ENCODE measurements around the gene ALKAL2. TPM values are rescaled to one million over a fixed set of nuclear protein-coding genes. Genes with fewer than 3 reads are reported as not detected.

The ALKAL2 gene
- total RNA-seq, 1 experiment from 2014 or later = not detected

GRCh38 chr2:246489-247144 is 41.3 kb downstream of the ALKAL2 start:
- no peaks in the 10 kb centered on the region for H3K27me3 ChIP-seq (ENCODE audit: insufficient read depth, low read length)
- RAD21 ChIA-PET (ENCODE audit: low non-redundant PET in 1 of 2, low total read pairs in 2 of 2, uncharacterized antibody in 2 of 2, unreplicated experiment in 2 of 2) = no interaction called here
- no peak overlapping the region for H2AFZ ChIP-seq (ENCODE audit: low read depth, low read length, poor library complexity, severe bottlenecking)
- no TSS peak for BruUV-seq (replicated peaks)
- no peak overlapping the region for H3K4me2 ChIP-seq (ENCODE audit: low read length)
- intact Hi-C loops (cut with micrococcal nuclease) = loop anchor here (5.0 kb wide), 1 partner anchor 391 kb away; no protein-coding TSS in a partner anchor
- H3K36me3 ChIP-seq (ENCODE audit: control insufficient read depth in 1 of 2, insufficient read depth in 2 of 2, low read length in 2 of 2) = no peaks in the 10 kb centered on the region; a peak in 1 of 4 replicates
- H3K79me2 ChIP-seq (ENCODE audit: insufficient read depth, low read length) = no peaks in the 10 kb centered on the region
- no peak overlapping the region for H3K4me3 ChIP-seq (replicated peaks in 1 of 2; ENCODE audit: low read depth in 1 of 2, low read length in 2 of 2)
- TF ChIP-seq SRF (IDR thresholded peaks at IDR 0.05; ENCODE audit: low read depth) (no peak), SP1 (IDR thresholded peaks at IDR 0.05; ENCODE audit: low read depth) (no peak), CTCF (IDR thresholded peaks at IDR 0.05 in 2 of 3, conservative IDR thresholded peaks at IDR 0.05 in 1 of 3; ENCODE audit: borderline replicate concordance in 1 of 3, insufficient read depth in 1 of 3, low read depth in 2 of 3, low read length in 2 of 3) (peak; percentile 31 to 65 (median 58); a peak in 5 of 6 replicates), CBX3 (IDR thresholded peaks at IDR 0.05; ENCODE audit: low read depth) (no peak), RAD21 (IDR thresholded peaks at IDR 0.05; ENCODE audit: low read depth) (peak; percentile 35; the same call in 1 of the 2 replicates)
- no peak overlapping the region for H3K27ac ChIP-seq (ENCODE audit: low read depth, low read length)
- peak; percentile 36 for DNase-seq (ENCODE audit: low read depth, low spot score)
- H3K9me2 ChIP-seq (ENCODE audit: insufficient read depth) = no peaks in the 10 kb centered on the region
- peak; percentile 87 for ATAC-seq
- no peaks in the 10 kb centered on the region for H4K20me1 ChIP-seq (ENCODE audit: insufficient read depth)
- no peaks in the 10 kb centered on the region; a peak in 1 of 4 replicates for H3K9me3 ChIP-seq (ENCODE audit: control insufficient read depth in 1 of 2, insufficient read depth in 1 of 2, low read depth in 1 of 2, low read length in 2 of 2)
- H3K9ac ChIP-seq (ENCODE audit: low read length) = no peak overlapping the region
- CTCF ChIA-PET = interaction anchor here (0.8 to 1.7 kb wide), 7 partner anchors 9 to 389 kb away, joined by 3 to 7 read pairs (median 4); no protein-coding TSS in a partner anchor
- no peaks in the 10 kb centered on the region for H3K4me1 ChIP-seq (ENCODE audit: control insufficient read depth in 1 of 2, insufficient read depth in 2 of 2, low read length in 2 of 2)
- POLR2A ChIA-PET = no interaction called here

DNA sequence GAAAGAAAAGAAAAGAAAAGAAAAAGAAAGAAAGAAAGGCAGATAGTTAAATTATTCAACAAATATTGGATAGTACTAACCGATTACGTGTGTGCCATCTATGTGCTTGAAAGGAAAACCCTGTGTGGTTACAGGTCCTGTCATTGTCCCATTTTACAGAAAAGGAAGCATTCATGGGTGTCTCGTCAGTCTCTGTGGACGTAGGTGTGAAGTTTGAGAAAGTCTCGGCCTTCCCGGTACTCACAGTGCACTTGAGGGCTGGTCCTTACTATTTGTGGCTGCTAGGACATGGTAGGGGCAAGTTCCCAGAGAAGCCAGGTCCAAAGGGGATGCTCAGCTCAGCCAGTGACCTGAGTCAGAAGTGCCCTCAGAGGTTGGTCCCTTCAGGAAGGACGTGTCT is 43.3 kb downstream of the ALKAL2 start:
- intact Hi-C loops (cut with micrococcal nuclease) = no loop called here
- Histone ChIP-seq H3K36me3 (ENCODE audit: control insufficient read depth in 1 of 2, insufficient read depth in 2 of 2, low read length in 2 of 2) (no peaks in the 10 kb centered on the region; a peak in 1 of 4 replicates), H3K79me2 (ENCODE audit: insufficient read depth, low read length) (no peaks in the 10 kb centered on the region), H3K4me1 (ENCODE audit: control insufficient read depth in 1 of 2, insufficient read depth in 2 of 2, low read length in 2 of 2) (no peaks in the 10 kb centered on the region), H3K27me3 (ENCODE audit: insufficient read depth, low read length) (no peaks in the 10 kb centered on the region), H3K27ac (ENCODE audit: low read depth, low read length) (no peak overlapping the region), H3K9me2 (ENCODE audit: insufficient read depth) (no peaks in the 10 kb centered on the region), H2AFZ (ENCODE audit: low read depth, low read length, poor library complexity, severe bottlenecking) (no peak overlapping the region), H3K4me2 (ENCODE audit: low read length) (no peak overlapping the region), H3K9ac (ENCODE audit: low read length) (no peak overlapping the region), H4K20me1 (ENCODE audit: insufficient read depth) (no peaks in the 10 kb centered on the region), H3K4me3 (replicated peaks in 1 of 2; ENCODE audit: low read depth in 1 of 2, low read length in 2 of 2) (no peak overlapping the region), H3K9me3 (ENCODE audit: control insufficient read depth in 1 of 2, insufficient read depth in 1 of 2, low read depth in 1 of 2, low read length in 2 of 2) (no peaks in the 10 kb centered on the region; a peak in 1 of 4 replicates)
- DNase-seq (ENCODE audit: low read depth, low spot score) = no peak
- TF ChIP-seq SP1 (IDR thresholded peaks at IDR 0.05; ENCODE audit: low read depth) (no peak), TCF7L2 (IDR thresholded peaks at IDR 0.05; ENCODE audit: borderline replicate concordance, extremely low read depth, insufficient read depth, insufficient read length) (no peak), EGR1 (IDR thresholded peaks at IDR 0.05; ENCODE audit: low read depth) (no peak), SRF (IDR thresholded peaks at IDR 0.05; ENCODE audit: low read depth) (no peak), SIN3A (IDR thresholded peaks at IDR 0.05; ENCODE audit: low read depth) (no peak)
- POLR2A ChIA-PET = no interaction called here
- BruUV-seq (replicated peaks) = no TSS peak
- CTCF ChIA-PET = no interaction called here
- RAD21 ChIA-PET (ENCODE audit: low non-redundant PET in 1 of 2, low total read pairs in 2 of 2, uncharacterized antibody in 2 of 2, unreplicated experiment in 2 of 2) = no interaction called here
- no peak for ATAC-seq

Data from HCT116 (cell line).